Measurements from ENCODE around the gene GPN1. TPM values are rescaled to one million over a fixed set of nuclear protein-coding genes. Genes with fewer than 3 reads are reported as not detected.
A peak's percentile ranks its signal among the peaks of the same experiment; 100 is the strongest.
"Not testable (repeated sequence)": the region's sequence is repeated elsewhere in the genome, so short reads cannot be mapped to it uniquely, and the experiment has no call there.

Gene GPN1
- total RNA-seq, 1 experiment from 2014 or later: 76.1 TPM

DNA sequence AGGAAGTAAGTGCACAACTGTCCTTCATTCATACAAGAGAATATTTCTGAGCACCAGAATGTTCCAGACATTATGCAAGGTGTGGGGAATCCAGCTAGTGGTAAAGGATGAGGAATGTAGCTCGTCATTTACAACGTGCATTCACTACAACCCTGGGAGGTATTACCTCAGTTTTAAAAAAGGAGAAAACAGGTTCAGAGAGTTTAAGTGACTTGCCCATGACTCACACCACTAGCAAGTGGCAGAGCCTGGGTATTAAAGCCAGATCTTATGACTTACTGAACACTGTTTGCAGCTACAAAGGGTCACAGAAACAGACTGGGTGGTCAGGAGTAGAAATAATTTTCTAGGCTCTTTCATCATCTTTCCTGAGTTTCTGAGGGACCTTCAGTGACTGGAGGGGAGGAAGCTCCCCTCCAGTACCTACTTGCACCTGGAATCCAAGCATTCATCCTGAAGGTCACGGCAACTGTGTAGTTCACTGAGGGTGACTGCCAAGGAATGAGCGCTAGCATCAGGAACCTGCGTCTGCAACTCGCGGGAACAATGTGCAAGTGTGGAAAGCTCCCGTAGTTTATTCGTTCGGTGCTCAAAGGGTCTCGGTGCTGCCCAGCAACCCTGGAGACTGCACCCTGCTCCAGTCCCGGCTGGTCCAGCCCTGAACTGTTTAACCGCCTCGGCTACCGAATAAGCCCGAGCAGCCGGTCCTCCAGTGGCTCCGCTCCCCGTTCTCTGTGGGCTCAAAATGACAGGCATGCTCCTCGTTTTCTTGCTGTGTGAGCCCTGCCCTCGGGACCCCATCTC lies 685 bp upstream of the GPN1 start:
- peak; percentile 93 for DNase-seq (ENCODE audit: low spot score)

DNA sequence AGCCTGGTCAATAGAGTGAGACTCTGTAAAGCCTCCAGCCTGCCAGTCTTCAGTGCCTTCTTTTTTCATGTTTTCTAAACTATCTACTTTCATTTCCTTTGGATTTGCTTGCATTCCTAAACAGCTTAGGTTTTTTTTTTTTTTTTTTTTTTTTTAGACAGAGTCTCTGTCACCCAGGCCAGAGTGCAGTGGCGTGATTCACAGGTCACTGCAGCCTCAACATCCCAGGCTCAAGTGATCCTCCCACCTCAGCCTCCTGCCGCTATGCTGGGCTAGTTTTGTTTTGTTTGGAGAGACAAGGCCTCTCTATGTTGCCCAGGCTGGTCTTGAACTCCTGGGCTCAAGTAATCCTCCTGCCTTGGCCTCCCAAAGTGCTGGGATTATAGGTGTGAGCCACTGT lies 1.4 kb downstream of the GPN1 start:
- DNase-seq (ENCODE audit: low spot score): not testable (repeated sequence)

DNA sequence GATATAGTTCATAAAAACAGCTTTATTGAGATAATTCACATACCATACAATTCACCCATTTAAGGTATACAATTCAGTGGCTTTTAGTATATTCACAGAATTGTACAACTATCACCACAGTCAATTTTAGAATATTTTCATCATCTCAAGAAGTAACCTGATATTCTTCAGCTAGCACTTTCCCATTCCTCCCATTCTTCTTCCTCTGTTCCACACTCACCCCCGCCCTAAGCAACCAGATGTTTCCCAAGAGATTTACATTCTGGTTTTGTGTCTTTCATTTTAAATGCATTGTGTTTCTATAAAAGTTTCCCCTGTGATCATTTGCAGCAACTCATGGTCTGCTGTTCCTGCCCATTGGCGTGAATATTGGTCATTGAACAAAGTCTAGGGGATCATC lies 5.4 kb downstream of the GPN1 start:
- DNase-seq (ENCODE audit: low spot score): no peak

DNA sequence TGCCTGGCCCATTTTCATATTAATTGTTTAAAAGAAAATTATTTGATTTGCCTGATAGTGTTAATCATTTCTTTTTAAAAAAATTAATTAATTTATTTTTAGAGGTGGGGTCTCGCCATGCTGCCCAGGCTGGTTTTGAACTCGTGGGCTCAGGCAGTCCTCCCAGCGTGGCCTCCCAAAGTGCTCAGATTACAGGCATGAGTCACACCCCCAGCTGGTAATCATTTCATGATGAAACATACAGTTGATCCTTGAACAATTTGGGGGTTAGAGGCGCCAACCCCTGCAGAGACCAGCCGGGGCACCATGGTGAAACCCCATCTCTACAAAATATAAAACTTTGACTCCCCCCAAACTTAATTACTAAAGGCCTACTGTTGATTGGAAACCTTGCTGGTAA lies 7.9 kb downstream of the GPN1 start:
- DNase-seq (ENCODE audit: low spot score): no peak

DNA sequence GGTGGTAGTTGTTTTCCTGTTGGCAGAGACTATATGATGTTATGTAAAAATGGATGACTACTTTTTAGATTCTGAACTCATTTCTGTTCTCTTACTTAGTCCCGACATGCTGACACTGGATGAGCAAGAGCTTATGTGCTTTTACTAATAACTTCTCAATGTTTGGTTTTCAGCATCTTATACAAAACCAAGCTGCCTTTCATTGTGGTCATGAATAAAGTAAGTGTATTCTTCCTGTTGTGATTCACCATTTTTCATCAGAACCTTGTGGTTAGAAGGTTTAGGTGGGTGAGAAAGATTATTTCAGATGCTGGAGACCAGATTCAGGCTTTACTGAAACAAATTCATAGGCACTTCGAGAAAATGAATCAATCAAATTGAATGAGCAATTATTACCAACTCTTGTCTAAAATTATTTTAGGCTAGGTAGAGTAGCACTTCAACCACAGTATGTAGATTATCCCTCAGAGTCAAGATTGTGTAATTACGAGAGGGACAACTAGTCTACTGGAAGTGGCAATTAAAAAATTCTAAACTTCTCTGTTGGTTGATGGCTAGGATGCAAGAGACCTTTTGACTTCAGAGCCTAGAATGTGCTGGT lies 9.3 kb downstream of the GPN1 start:
- peak; percentile 76 for DNase-seq (ENCODE audit: low spot score)

DNA sequence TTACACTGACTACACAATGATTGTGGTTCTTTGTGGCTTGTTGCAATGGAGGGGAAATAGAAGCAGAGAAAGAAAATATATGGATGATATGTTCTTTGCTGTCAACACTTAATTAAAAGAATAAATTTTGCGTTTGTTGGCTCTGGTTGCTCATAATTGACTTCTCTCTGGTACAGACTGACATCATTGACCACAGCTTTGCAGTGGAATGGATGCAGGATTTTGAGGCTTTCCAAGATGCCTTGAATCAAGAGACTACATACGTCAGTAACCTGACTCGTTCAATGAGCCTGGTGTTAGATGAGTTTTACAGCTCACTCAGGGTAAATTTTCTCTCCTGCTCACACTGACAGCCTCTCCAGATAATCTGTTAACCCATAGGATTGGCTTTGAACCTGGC lies 9.9 kb downstream of the GPN1 start:
- DNase-seq (ENCODE audit: low spot score): peak; percentile 72

DNA sequence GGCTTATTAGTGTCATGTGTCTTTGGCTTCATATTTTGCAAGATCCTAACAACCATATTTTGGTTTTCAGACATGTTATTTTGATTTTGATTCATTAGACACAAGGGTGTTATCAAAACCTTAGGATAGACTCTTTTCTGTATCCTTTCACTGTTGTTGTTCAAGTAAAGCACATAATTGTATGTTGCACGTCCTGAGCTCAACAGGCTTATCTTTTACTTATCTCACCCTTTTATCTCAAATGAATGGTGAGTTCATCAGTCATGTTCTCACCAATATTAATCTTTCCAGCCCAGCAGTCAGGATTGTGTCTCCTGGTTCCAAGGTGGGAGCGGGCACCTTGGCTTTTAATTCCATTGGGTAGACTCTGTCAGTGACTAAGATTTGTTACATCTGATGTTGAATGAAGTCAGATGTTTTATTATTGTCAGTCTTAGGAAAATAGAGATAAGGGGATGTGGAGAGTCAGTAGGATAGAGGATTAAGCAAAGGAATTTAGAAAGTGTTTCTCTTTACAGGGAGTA lies 11.9 kb downstream of the GPN1 start:
- DNase-seq (ENCODE audit: low spot score): peak; percentile 50

DNA sequence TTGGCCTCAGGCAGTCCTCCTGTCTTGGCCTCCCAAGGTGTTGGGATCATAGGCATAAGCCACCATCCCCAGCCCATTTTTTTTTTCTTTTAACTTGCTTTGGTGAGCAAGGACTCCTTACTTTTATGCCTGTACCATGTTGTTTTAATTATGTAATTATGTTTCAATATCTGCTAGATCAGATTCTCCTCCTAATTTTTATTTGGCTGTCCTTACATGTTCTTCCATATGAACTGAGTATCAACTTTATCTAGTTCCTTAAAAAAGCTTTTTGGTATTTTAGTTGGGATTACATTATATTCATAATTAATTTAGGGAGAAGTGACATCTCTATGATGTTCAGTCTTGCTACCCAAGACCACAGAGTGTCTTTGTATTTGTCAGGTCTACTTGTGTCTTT lies 16.3 kb downstream of the GPN1 start:
- no peak for DNase-seq (ENCODE audit: low spot score)

DNA sequence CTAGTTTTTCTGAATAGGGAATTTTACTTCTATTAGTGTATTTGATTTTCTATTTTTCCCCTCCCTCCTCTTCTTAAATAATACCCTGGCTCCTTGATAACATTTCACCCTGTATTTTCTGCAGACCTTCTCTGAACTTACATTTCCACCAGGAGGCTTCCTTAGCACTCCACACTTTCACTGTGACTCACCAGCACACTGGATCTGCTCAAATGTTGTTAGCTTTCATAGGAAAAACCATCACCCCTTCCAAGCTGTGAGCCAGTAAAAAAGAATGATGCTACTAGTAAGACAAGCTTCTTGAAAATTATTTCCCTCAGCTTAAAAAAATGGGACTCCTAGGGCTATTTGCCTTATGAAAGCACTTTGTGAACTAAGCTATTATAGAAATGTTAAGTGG lies 18.4 kb downstream of the GPN1 start:
- DNase-seq (ENCODE audit: low spot score): no peak

DNA sequence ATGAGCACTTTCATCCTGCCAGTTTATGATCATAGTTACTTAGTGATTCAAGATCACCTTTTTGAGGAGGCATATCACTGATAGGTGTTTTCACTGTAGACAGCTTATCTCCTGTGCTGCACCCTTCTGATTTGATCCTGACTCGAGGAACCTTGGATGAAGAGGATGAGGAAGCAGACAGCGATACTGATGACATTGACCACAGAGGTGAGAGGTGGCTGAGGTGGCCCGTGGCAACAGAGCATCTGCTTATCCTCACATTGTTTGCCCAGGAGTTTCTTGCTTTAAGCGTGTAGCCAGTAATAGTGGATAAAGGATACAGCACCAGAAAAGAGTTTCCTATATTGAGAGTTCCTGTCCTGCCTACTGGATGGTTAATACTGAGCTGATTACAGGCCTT lies 18.9 kb downstream of the GPN1 start:
- no peak for DNase-seq (ENCODE audit: low spot score)

DNA sequence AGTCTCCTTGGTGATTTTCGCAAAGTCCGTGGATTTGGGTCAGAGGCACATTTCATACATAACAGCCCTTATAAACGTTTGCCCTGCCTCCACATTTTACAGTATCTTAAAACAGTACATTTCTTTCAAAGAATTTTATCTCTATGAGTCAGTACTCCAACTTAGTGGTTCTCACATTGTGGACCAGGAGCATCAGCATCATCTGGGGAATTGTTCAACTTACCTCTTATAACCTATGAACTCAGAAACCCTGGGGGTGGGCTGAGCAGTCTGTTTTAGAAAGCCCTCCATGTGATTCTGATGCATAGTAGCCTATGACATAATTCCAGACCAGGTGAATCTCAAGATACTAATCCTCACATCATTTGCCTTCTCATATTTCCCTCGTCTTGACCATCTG lies 22.2 kb downstream of the GPN1 start:
- DNase-seq (ENCODE audit: low spot score): no peak

DNA sequence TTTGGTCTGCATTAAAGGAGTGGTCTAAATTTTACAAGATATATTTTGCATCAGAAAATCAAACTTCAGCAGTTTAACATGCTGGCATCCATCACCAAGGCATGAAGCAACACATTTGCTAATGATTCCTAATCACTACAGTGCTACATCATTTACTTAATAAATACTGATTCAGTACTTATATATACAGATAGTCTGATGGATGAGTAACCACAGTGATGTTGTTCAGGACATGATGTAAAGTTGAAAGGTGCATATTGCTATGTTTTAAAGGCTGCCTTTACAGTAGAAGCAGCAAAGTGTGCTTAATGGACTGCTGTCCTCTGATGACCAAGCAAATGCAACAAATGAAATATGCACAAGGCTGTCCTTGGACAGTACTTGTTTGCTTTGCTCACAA lies 23.5 kb downstream of the GPN1 start:
- DNase-seq (ENCODE audit: low spot score): no peak

DNA sequence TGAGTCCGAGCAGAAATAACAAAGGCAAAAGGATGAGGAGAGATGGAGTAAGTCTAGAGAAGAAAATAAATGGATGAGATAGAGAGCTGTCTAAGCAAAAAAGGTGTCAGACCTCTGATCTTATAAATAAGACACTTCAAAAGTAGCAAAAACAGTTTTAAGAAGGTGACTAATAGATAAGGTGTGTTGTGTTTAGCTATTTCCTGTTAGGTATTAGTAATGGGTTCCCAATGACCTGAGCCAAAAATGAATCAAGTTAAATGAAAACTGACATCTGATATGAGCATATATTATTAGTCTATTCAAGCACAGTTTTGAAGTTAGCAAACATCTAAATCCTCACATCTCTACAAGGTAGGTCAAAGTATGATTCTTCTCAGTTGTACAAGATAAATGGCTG lies 23.9 kb downstream of the GPN1 start:
- DNase-seq (ENCODE audit: low spot score): no peak

DNA sequence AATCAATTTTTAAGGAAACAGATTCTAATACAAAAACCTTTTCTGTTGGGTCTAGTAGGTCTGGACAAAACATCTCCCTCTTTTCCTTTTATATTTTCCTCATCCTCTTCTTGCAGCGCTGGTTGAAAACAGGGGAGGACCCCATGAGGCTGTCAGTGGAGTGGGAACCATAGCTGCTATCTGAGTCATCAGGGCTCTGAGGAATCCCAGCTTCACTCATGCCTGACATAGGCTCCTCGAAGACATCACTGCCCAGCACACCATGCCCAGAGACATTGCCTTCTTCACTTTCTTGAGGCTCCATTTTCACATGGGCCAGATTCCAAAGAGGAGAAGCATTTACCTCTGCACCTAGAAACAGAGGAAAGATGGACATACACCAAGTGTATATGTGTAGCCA lies 24.5 kb downstream of the GPN1 start:
- DNase-seq (ENCODE audit: low spot score): peak; percentile 23

DNA sequence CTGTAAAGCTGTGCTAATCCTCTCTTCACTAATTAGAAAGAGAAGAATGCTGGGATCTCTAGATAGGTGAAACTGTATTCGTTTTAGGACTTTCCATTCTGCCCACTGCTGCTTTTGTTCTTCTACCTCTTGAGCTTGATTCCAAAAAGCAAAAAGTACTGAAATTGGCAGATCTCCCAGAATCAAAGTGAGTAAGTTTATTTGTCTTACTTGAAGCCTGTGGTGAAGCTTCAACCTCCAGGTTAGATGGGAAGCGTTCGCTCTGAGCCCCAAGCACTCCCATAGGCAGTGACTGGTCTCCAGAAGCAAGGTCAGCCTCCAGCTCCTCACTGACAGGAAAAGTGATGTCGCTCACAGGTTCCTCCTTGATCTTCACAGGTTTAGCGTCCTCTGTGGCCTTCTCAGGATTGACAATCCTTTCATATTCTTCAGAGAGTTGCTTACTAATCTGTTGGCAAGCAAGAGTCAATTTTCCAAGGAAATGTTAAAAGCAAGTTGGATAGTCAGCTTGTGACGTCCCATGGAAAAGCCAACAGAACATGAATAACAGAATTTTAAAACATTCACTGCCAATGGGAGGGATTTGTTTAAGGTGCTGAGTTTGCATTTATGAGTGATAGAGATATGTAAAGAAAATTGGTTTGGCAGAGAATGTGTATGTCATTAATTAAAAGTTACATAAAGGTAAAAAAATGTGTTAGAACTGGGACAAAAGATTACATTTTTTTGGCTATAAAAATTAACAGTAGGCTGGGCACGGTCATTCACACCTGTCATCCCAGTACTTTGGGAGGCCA lies 26.5 kb downstream of the GPN1 start:
- DNase-seq (ENCODE audit: low spot score): peak; percentile 87

DNA sequence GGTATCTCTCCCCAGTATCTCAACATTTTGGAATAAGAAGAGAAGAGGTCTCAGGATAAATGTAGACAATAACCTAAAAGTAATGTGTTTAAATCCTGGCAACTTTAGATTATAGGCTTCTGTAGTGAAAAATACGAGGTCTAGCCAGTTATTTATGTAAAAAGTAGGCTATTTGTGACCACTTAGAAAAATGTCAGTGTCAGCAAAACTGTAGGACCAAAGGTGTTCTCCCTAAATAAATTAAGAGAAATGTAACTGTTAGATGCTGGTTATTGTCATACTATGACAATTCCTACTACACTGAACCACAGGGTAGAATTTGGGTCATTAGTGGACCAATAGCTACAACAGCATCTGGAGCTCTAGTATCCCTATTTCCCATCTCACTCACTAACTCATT lies 32.5 kb downstream of the GPN1 start:
- DNase-seq (ENCODE audit: low spot score): no peak

DNA sequence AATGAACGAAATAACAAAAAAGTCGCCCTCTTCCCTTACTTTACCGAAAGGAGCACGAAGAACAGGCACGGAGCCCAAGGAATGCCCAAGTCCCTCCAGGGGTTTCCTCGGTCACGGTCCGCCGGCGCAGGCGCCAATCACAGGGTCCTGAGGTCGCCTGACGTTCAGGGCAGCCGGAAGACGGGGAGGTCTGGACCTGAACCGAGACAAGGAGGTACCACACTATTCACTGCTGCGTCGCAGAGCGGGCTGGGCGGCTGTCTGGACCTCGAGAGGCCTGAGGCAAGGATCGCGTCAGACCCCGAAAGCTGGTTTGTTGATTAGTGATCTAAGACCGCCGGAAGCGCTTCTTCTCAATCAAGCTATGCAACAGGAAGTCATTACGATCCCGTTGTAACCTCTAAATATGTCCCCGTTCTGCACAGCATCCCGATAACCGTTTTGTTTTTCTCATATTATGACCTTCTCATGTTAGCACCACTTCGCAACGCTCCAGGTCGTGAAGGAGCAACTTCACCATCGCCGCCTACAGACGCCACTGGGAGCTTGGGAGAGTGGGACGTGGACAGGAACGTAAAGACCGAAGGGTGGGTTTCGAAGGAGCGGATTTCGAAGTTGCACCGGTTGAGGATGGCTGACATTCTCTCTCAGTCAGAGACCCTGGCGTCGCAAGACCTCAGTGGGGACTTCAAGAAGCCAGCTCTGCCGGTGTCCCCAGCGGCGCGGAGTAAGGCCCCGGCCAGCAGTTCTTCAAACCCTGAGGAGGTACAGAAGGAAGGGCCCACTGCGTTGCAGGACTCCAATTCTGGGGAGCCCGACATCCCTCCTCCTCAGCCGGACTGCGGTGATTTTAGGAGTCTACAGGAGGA lies 34.7 kb downstream of the GPN1 start, which contains the start of the genes SLC4A1AP and SUPT7L:
TSS of gene SLC4A1AP (plus strand) at position 605 of the 869 bp plus-strand sequence. CDS start at position 631, 26 bp downstream.
TSS of gene SUPT7L (minus strand) at position 330 of the 869 bp plus-strand sequence. CDS start 1,422 bp downstream, outside the sequence.
- peak; percentile 83 for DNase-seq (ENCODE audit: low spot score)

DNA sequence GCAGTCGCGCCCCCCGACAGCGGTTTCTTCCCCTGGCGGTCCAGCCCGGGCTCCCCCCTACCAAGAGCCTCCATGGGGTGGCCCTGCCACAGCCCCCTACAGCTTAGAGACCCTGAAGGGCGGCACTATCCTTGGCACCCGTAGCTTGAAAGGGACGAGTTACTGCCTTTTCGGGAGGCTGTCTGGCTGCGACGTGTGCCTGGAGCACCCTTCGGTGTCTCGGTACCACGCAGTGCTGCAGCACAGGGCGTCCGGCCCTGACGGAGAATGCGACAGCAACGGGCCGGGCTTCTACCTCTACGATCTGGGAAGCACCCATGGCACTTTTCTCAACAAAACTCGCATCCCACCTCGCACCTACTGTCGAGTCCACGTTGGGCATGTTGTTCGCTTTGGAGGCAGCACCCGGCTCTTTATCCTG lies 35.3 kb downstream of the GPN1 start:
- DNase-seq (ENCODE audit: low spot score): no peak

DNA sequence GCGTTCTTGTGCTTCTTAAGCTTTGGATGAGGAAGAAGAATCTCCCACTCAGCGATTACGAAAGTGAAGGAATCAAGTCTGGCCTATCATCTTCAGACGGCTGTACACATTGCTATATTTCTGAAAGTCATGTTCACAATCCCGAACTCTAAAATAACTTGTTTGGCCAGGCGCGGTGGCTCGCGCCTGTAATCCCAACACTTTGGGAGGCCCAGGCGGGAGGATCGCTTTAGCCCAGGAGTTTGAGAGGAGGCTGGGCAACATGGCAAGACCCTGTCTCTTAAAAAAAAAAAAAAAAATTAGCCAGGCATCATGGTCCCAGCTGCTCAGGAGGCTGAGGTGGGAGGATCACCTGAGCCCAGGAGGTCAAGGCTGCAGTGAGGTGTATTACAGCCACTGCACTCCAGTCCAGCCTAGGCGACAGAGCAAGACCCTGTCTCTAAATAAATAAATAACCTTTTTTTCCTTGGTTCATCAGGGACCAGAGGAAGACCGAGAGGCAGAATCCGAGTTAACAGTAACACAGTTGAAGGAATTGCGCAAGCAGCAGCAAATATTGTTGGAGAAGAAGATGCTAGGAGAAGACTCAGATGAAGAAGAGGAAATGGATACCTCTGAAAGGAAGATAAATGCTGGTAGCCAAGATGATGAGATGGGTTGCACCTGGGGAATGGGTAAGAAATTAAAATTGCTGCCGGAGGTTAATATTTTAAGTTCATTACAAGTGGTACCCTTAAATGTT lies 35.9 kb downstream of the GPN1 start:
- no peak for DNase-seq (ENCODE audit: low spot score)

DNA sequence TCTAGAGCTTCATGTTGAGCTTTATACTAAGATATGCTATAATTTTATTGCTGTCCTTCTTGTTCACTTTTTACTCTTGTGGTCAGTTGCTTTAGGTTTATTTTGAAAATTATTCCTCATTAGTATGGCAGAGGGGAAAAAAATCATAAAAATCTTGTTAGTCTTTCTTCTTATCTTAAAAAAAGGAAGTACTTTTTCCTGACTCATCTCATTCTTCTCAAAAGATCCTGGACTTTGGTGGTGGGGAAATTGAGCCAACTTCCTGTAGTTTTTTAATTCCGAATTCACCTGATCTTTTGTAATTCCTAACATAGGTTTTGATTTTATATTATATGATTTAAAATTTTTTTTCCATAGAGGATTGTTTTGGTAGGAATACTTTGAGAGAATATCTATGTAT lies 38.6 kb downstream of the GPN1 start:
- peak; percentile 21 for DNase-seq (ENCODE audit: low spot score)

DNA sequence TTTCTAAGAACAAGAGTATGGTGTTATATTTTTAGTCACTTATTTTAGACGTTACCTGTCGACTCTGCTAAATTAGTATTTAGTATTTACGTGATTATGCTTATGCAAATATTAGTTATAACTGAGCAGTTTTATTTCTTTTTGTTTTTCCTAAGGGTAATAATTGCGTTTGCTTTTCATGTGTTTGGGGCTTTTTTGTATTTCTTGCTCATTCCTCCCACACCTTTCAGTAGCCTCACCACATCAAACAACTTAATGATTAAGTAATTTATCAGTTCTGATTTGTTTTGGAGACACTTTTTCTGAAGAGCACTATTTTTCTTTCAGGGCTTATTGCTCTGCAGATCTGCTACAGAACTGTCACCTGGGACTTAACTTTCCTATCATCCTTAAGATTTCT lies 42.4 kb downstream of the GPN1 start:
- no peak for DNase-seq (ENCODE audit: low spot score)
